Measurements from ENCODE around the gene MTHFD2L.

The MTHFD2L gene

DNA sequence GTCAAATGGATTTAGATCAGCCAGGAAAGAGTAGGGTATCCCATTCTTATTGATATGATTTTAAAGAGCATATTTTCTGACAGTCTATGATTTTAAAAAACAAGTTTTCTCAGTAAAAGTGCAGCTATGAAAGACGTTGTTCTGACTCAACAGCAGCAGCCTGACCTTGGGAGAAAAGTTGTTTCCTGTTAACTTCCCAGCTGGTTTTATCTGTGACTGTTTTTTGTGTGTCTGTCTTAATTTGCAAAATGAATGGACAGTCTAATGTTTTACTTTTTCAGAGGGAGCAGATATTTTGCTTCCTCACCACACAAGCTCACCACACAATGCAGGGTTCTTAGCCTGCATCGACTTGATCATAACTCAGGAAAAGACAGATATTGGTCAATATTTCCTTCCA is 764 bp upstream of the MTHFD2L start:
- TF ChIP-seq GATA1 (IDR thresholded peaks at IDR 0.05; ENCODE audit: low read depth, low read length): no peak
- TF ChIP-seq POLR2A (IDR thresholded peaks at IDR 0.05; ENCODE audit: low read length): no peak

DNA sequence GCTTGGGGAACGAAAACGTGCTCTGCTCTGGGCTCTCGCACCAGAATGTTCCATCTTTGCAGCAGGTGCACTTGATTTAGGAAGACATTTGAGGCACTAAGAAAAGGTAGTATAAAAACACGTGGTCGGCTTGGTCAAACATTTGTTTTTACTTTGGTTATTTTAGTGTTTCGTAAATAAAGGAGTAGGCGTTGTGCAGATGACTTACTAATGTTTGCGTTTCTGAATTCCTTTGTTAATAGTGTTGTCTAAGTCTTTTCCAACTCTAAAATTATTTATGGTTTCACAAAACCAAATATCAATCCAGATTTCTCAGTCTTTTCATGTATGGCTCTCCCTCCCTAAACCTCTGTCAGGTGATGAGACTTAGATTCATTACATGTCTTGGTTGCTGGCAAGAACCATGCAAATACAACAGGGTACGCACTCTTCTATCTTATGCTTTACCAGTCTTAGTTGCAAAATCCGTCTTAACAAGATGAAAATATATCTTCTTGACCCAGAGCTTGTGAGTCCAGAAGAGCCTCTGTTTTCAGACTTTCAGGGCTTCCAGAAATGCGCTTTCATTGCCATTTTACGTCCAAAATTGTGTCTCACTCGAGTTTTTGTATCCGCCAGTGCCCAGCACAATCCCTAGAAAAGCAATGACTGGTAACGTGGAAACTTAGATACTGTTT is 686 bp downstream of the MTHFD2L start:
- TF ChIP-seq POLR2A (IDR thresholded peaks at IDR 0.05; ENCODE audit: low read length) (no peak), GATA1 (IDR thresholded peaks at IDR 0.05; ENCODE audit: low read depth, low read length) (no peak)
- peak; percentile 40 to 63 for DNase-seq

More for the DNA sequence above, 764 bp upstream of the MTHFD2L start:
- DNase-seq: peak in 1 of 2 experiments; percentile 39

DNA sequence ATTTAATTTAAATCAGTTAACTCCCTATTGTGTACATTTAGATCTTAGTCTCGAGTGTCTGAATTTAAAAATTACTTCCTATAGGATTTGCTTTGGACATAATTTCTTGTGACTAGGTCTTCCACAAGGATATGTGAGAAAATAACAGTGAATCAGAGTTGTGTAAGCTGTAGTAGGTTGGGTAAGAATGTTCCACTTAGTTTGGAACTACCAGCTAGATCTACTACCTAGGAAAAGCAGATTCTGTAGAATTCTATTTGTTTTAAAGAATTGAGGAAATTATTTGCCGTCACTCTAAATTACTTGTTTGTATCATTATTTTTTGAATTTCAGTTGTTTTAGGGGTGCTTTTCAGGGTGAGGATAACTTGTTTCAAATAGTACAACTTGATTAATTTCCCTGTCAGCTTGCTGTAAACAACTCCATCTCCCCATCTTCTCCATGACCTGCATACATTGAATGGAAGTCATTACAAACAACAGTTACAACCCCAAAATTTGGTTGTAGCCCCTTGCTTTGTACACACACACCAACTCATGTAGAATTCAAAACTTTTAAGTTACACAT is 1.3 kb downstream of the MTHFD2L start:
- no peak for TF ChIP-seq POLR2A (IDR thresholded peaks at IDR 0.05; ENCODE audit: low read length)
- TF ChIP-seq GATA1 (IDR thresholded peaks at IDR 0.05; ENCODE audit: low read depth, low read length): no peak
- peak in 1 of 2 experiments; percentile 45 for DNase-seq

DNA sequence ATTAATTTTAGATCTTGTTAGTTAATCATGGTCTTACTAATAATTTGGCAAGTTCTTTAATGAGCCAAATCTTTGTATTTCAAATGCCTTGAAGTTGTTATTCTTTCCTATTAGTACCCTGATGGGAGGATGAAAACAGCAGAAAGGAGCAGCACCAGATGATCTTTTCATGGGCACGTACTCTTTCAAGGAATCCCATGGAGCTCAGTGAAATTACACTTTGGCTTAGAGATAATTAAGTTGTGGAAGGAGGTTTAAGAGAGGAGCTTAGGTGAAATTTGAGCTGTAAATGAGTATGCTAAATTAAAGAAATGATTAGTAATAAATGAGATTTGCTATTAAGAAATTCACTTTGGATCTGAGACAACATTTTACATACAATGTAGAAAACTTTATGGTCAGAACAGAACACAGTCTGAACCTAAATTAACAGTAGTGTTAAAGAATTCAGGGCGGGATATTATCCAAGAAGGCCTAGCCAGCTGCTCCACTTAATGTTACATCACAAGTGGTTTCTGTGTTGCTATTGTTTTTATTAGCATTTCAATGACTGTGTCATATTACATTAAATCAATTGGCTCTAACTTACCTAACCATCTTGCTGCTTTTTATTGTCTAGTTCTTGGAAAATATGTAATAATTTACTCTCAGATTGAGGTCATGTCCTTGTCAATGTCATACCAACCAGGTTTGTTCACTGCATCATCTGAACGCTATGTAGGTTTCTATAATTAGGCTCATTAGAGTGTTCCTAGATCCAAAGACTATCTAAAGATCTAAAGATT is 3.9 kb downstream of the MTHFD2L start:
- TF ChIP-seq GATA1 (IDR thresholded peaks at IDR 0.05; ENCODE audit: low read depth, low read length): no peak
- TF ChIP-seq POLR2A (IDR thresholded peaks at IDR 0.05; ENCODE audit: low read length): no peak
- no peak for DNase-seq

DNA sequence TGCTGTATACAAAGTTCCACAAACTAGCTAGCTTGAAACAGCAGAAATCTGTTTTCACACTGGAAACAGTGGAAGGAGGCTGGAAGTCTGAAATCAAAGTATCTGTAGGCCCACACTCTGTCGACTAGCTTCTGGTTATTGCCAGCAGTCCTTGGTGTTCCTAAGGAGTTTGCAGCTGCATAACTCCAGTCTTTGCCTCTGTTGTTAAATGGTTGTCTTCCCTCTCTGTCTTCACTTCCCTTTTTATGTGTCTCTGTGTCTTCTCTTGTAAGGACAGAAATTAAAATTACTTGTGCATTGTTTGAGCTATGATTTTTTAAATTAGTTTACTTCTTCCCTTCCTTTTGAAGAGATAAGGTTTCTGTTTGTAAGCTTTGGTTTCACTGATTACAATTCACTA is 8.2 kb downstream of the MTHFD2L start:
- no peak for TF ChIP-seq GATA1 (IDR thresholded peaks at IDR 0.05; ENCODE audit: low read depth, low read length)
- TF ChIP-seq POLR2A (IDR thresholded peaks at IDR 0.05; ENCODE audit: low read length): no peak
- no peak for DNase-seq

DNA sequence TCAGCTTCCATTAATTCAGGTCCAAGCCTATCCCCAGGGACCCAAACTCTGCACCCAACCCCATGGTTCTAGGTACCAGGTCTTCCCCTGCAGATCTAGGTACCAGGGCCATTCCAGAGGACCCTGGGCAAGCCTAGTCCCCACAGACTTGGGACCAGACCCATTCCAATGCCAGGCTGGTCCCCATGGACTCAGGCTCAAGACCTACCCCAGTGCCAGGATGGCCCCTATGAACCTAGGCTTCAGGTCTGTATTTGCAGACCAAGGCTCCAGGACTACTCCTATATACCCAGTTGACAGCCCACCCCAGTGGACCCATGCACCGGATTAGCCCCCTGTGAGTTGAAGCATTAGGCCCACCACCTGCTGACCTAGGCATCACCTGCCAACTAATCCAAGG is 8.9 kb downstream of the MTHFD2L start:
- no peak for DNase-seq
- TF ChIP-seq POLR2A (IDR thresholded peaks at IDR 0.05; ENCODE audit: low read length): no peak
- no peak for TF ChIP-seq GATA1 (IDR thresholded peaks at IDR 0.05; ENCODE audit: low read depth, low read length)

DNA sequence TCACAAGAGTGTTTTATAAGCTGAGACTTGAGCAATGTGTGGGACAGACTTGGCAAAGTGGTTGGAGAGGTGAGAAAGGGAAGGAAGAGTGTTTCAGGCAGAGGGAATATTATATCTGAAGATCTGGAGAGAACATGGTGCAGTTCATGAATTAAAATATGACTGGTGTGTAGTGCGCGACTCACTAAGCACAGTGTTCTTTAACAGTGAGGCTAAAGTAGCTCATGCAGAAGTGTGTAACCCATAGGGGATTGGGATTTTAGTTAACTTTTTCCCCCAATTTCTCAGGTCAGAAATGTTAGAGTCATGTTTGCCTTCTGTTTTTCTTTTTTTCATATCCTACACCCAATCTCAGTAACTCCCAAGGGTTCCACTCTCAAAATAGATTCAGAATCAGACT is 9.7 kb downstream of the MTHFD2L start:
- DNase-seq: no peak
- TF ChIP-seq POLR2A (IDR thresholded peaks at IDR 0.05; ENCODE audit: low read length) (no peak), GATA1 (IDR thresholded peaks at IDR 0.05; ENCODE audit: low read depth, low read length) (no peak)

DNA sequence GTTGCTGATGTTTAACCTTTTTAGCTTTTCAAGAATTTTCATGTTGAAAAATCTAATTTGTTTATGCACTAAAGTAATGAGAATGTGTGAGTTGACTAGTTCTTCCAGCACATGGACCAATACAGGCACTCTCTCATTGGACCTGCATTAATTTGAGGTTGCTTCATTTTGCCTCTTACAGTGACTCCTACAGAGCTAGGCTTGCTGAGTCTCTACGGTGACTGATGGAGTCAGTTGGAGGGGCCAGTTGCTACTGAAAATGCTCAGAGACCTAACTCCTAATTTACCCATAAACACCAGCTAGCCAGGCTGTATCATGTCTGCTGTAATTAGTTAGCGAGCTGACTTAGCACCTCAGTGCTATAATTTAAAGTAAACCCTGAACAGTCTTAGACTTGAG is 10.9 kb downstream of the MTHFD2L start:
- TF ChIP-seq GATA1 (IDR thresholded peaks at IDR 0.05; ENCODE audit: low read depth, low read length) (no peak), POLR2A (IDR thresholded peaks at IDR 0.05; ENCODE audit: low read length) (no peak)
- no peak for DNase-seq

DNA sequence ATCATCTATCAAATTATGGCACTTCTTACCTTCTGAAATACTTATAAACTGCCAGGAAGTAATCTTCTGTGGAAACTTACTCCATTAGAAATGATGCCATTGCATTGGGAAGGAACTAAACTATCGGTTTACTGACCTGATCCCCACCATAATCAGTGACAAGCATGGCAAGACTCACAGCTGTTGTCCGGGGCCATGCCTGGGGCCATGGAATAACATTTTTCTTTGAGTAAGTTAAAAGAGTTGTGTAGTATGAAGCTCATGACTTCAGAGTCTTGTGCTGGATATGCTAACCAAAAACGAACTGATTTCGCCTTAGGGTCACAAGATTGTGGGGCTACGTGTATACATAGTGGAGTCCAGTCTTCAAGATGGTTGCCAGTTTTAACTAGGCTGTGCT is 15.4 kb downstream of the MTHFD2L start:
- TF ChIP-seq POLR2A (IDR thresholded peaks at IDR 0.05; ENCODE audit: low read length) (no peak), GATA1 (IDR thresholded peaks at IDR 0.05; ENCODE audit: low read depth, low read length) (no peak)

DNA sequence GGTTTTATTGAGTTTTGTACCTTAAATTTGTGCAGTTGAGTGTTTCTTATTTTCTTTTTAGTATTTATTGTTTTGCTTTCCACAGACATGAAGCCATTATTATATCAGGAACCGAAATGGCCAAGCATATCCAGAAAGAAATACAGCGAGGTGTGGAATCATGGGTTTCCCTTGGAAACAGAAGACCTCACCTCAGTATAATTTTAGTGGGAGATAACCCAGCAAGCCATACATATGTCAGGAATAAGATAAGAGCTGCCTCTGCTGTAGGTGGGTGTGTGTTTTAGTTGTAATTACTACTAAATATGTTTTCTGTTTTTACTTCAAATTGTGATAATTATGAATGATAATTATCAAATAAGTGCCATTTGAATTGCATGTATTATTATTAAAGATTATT is 16.5 kb downstream of the MTHFD2L start:
- TF ChIP-seq POLR2A (IDR thresholded peaks at IDR 0.05; ENCODE audit: low read length) (no peak), GATA1 (IDR thresholded peaks at IDR 0.05; ENCODE audit: low read depth, low read length) (no peak)

More for the DNA sequence above, 15.4 kb downstream of the MTHFD2L start:
- no peak for DNase-seq

DNA sequence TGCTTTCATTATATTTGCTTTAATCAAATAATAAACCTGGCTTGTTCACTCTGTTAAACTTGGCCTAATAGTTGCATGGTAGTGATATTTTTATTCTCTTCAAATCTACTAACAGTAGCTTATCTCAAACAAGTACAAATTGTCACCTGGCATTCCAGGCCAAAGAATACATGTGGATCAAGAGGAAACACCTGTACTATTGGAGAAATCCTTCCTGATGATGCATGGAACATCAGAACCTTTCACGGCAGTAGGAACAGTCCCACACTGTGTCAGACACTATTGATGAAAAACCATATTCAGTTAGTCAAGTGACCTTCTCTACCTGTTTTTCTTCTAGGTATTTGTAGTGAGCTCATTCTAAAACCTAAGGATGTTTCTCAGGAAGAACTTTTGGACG is 17.0 kb downstream of the MTHFD2L start:
- TF ChIP-seq GATA1 (IDR thresholded peaks at IDR 0.05; ENCODE audit: low read depth, low read length) (no peak), POLR2A (IDR thresholded peaks at IDR 0.05; ENCODE audit: low read length) (no peak)
- no peak for DNase-seq

More for the DNA sequence above, 16.5 kb downstream of the MTHFD2L start:
- DNase-seq: peak; percentile 6 to 51

DNA sequence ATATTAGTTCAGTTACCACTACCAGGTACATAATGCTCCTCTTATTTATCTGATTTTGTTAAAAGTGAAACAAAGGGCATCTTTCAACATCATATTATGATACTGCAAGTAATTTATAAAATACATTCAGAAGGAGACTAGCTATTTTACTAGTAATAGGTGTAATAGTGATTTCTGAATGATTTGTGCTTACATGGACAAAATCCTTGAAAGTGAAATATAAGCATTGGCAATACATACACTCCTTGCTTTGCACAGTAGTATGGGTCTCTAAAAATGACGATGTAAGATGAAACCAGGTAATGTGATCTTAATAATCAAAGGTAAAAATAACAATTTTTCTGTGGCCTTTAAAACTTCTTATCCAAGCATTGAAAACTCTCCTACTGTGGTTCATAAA is 17.5 kb downstream of the MTHFD2L start:
- TF ChIP-seq POLR2A (IDR thresholded peaks at IDR 0.05; ENCODE audit: low read length) (no peak), GATA1 (IDR thresholded peaks at IDR 0.05; ENCODE audit: low read depth, low read length) (no peak)
- DNase-seq: no peak

DNA sequence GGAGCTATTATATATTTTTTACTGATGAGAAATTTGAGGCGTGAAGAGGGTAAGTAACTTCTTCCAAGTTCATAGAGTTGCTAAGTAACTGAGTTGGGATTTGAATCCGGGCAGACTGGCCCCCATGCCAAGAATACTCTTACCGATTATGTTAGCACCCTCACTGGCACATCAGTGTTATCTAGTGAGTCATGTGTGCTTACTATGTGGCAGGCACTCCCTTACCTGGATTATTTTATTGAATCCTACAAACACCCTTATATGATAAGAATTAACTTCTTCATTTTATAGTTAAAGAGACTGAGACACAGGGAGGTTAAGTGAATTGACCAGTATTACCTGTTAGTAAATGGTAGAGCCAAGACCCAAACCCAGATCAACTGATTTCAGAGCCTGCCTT is 20.9 kb downstream of the MTHFD2L start:
- no peak for TF ChIP-seq GATA1 (IDR thresholded peaks at IDR 0.05; ENCODE audit: low read depth, low read length)
- no peak for TF ChIP-seq POLR2A (IDR thresholded peaks at IDR 0.05; ENCODE audit: low read length)
- DNase-seq: no peak

DNA sequence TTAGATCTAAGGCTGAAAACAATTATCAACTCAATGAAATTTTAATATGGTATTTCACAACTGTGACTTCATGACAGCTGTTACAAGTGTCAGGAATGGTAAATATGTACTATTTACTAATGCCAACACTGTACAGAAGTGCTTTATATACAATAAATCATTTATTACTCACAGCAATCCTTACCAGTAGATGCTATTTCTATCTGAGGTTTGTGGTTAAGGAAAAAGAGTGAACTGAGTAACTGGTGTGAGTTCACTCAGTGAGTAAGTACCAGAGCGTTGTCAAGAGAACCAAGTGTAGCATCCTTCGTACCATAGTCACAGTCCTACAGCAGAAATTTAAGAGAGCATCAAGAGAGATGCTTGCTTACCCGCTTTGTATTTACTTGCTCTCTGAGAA is 23.3 kb downstream of the MTHFD2L start:
- no peak for DNase-seq
- TF ChIP-seq POLR2A (IDR thresholded peaks at IDR 0.05; ENCODE audit: low read length) (no peak), GATA1 (IDR thresholded peaks at IDR 0.05; ENCODE audit: low read depth, low read length) (no peak)
